Smooth muscle cell (in vitro differentiated cells): ENCODE results near the gene GCM1. TPM values are rescaled to one million over a fixed set of nuclear protein-coding genes. Genes with fewer than 3 reads are reported as not detected.

ENCODE experiments used
- DNase-seq: peaks from one replicate; lab custom pipeline; 2025; ENCODE audit not compliant: unreplicated experiment; lab: John Stamatoyannopoulos, UW
- H2AFZ ChIP-seq: fragments of 200-600 bp; sonication (generic); 2 replicates; pipeline ENCODE4 v1.6.0; 2016; ENCODE audit warnings: antibody characterized with exemption, low read depth, mild to moderate bottlenecking
- H3F3A ChIP-seq: fragments of 200-600 bp; sonication (generic); 2 replicates; pipeline ENCODE4 v1.6.0; 2017; ENCODE audit warnings: antibody characterized with exemption, low read depth
- H3K27ac ChIP-seq: fragments of 200-600 bp; sonication (generic); 2 replicates; pipeline ENCODE4 v1.5.1; 2016; ENCODE audit warnings: low read depth, mild to moderate bottlenecking
- H3K27me3 ChIP-seq: fragments of 200-600 bp; sonication (generic); 2 replicates; pipeline ENCODE4 v1.6.1; 2016; ENCODE audit warnings: low read depth, mild to moderate bottlenecking
- H3K36me3 ChIP-seq: fragments of 200-600 bp; sonication (generic); 2 replicates; pipeline ENCODE4 v1.5.1; 2016; ENCODE audit warnings: low read depth
- H3K4me1 ChIP-seq: fragments of 200-600 bp; sonication (generic); 2 replicates; pipeline ENCODE4 v1.5.1; 2016; ENCODE audit warnings: low read depth
- H3K4me2 ChIP-seq: fragments of 200-600 bp; sonication (generic); 2 replicates; pipeline ENCODE4 v1.6.0; 2016; ENCODE audit warnings: mild to moderate bottlenecking
- H3K4me3 ChIP-seq: fragments of 200-600 bp; sonication (generic); 2 replicates; pipeline ENCODE4 v1.5.1; 2016; ENCODE audit warnings: mild to moderate bottlenecking
- H3K79me2 ChIP-seq: fragments of 200-600 bp; sonication (generic); 2 replicates; pipeline ENCODE4 v1.6.0; 2016; ENCODE audit warnings: low read depth, mild to moderate bottlenecking
- H3K9ac ChIP-seq: fragments of 200-600 bp; sonication (generic); 2 replicates; pipeline ENCODE4 v1.6.0; 2016; ENCODE audit warnings: low read depth
- H3K9me3 ChIP-seq: fragments of 200-600 bp; sonication (generic); replicated peaks from 2 replicates; pipeline ENCODE4 v1.5.1; 2016; ENCODE audit warnings: low read depth
- H4K20me1 ChIP-seq: fragments of 200-600 bp; sonication (generic); 2 replicates; pipeline ENCODE4 v1.6.0; 2016; ENCODE audit warnings: low read depth
- CTCF ChIP-seq: fragments of 200-600 bp; sonication (generic); IDR thresholded peaks from 2 replicates; pipeline ENCODE4 v1.5.1; 2017; ENCODE audit warnings: borderline replicate concordance, mild to moderate bottlenecking, antibody characterized with exemption; ENCODE audit not compliant: insufficient read depth, poor library complexity, severe bottlenecking
- WGBS: methylation state at CpG from one replicate; pipeline ENCODE4 v1.1.7; 2016; ENCODE audit warnings: low lambda C conversion rate; 5-methylcytosine and 5-hydroxymethylcytosine counted together
- polyA plus RNA-seq: library from polyadenylated mRNA; unstranded; fragments of >200 nt; fragmentation: Nextera tagmentation; extraction: Ambion mirVana; gene quantifications from 2 replicates; pipeline ENCODE4 v1.2.1, GENCODE V29; 2016
- total RNA-seq: library from RNA; depleted of rRNA; stranded (reverse); fragments of >200 nt; gene quantifications from 2 replicates; pipeline ENCODE4 v1.2.3, GENCODE V29; 2014

GCM1 gene
- total and polyA plus RNA-seq, 2 experiments from 2014 or later = not detected

GRCh38 chr6:53113742-53114141 is 34.9 kb downstream of the GCM1 start:
- DNase-seq = no peak
- H3F3A ChIP-seq = no peaks in the 10 kb centered on the region
- no peak overlapping the region for H2AFZ ChIP-seq
- H3K9ac ChIP-seq = no peak overlapping the region
- no peaks in the 10 kb centered on the region for H3K79me2 ChIP-seq
- no peak overlapping the region for H3K27ac ChIP-seq
- H3K9me3 ChIP-seq = no peaks in the 10 kb centered on the region
- H3K4me1 ChIP-seq = no peaks in the 10 kb centered on the region
- no peak for TF ChIP-seq CTCF
- no peak overlapping the region for H3K4me2 ChIP-seq
- H3K36me3 ChIP-seq = no peaks in the 10 kb centered on the region
- no peaks in the 10 kb centered on the region for H4K20me1 ChIP-seq
- no peak overlapping the region for H3K4me3 ChIP-seq
- no peaks in the 10 kb centered on the region for H3K27me3 ChIP-seq
- 38% methylated on average over 4 of the region's 4 CpGs for WGBS

GRCh38 chr6:53112871-53113270 is 35.8 kb downstream of the GCM1 start:
- no peak overlapping the region for H3K4me2 ChIP-seq

GRCh38 chr6:53112404-53112803 is 36.2 kb downstream of the GCM1 start:
- no peaks in the 10 kb centered on the region for H3K36me3 ChIP-seq
- no peak for DNase-seq
- H3K9ac ChIP-seq = no peak overlapping the region
- no peak for TF ChIP-seq CTCF
- H3F3A ChIP-seq = no peaks in the 10 kb centered on the region
- no peaks in the 10 kb centered on the region for H3K79me2 ChIP-seq
- no peak overlapping the region for H2AFZ ChIP-seq
- H4K20me1 ChIP-seq = no peaks in the 10 kb centered on the region
- H3K9me3 ChIP-seq = no peaks in the 10 kb centered on the region
- no peak overlapping the region for H3K4me2 ChIP-seq
- no peaks in the 10 kb centered on the region for H3K27me3 ChIP-seq
- no peak overlapping the region for H3K4me3 ChIP-seq
- H3K27ac ChIP-seq = no peak overlapping the region
- no peaks in the 10 kb centered on the region for H3K4me1 ChIP-seq

More at GRCh38 chr6:53112871-53113270, 35.8 kb downstream of the GCM1 start:
- H3K79me2 ChIP-seq = no peaks in the 10 kb centered on the region
- H3K27ac ChIP-seq = no peak overlapping the region
- H3K36me3 ChIP-seq = no peaks in the 10 kb centered on the region
- no peaks in the 10 kb centered on the region for H3F3A ChIP-seq
- H3K27me3 ChIP-seq = no peaks in the 10 kb centered on the region
- H3K9ac ChIP-seq = no peak overlapping the region
- no peaks in the 10 kb centered on the region for H3K4me1 ChIP-seq
- H3K9me3 ChIP-seq = no peaks in the 10 kb centered on the region
- no peak for TF ChIP-seq CTCF
- DNase-seq = no peak
- no peak overlapping the region for H3K4me3 ChIP-seq
- H4K20me1 ChIP-seq = no peaks in the 10 kb centered on the region
- 15% methylated on average over 1 of the region's 1 CpG for WGBS
- H2AFZ ChIP-seq = no peak overlapping the region

GRCh38 chr6:53111865-53112264 is 36.8 kb downstream of the GCM1 start:
- H3K27ac ChIP-seq = no peak overlapping the region

More at GRCh38 chr6:53111865-53112264, 36.8 kb downstream of the GCM1 start:
- no peak for TF ChIP-seq CTCF
- Histone ChIP-seq H3K9ac (no peak overlapping the region), H3K4me1 (no peaks in the 10 kb centered on the region), H4K20me1 (no peaks in the 10 kb centered on the region), H3K36me3 (no peaks in the 10 kb centered on the region), H3K27me3 (no peaks in the 10 kb centered on the region), H2AFZ (no peak overlapping the region), H3K79me2 (no peaks in the 10 kb centered on the region), H3K4me2 (no peak overlapping the region), H3K9me3 (no peaks in the 10 kb centered on the region), H3F3A (no peaks in the 10 kb centered on the region), H3K4me3 (no peak overlapping the region)
- no peak for DNase-seq
- WGBS = 89% methylated on average over 6 of the region's 6 CpGs
